ENCODE results near the gene SMLR1.

DNA sequence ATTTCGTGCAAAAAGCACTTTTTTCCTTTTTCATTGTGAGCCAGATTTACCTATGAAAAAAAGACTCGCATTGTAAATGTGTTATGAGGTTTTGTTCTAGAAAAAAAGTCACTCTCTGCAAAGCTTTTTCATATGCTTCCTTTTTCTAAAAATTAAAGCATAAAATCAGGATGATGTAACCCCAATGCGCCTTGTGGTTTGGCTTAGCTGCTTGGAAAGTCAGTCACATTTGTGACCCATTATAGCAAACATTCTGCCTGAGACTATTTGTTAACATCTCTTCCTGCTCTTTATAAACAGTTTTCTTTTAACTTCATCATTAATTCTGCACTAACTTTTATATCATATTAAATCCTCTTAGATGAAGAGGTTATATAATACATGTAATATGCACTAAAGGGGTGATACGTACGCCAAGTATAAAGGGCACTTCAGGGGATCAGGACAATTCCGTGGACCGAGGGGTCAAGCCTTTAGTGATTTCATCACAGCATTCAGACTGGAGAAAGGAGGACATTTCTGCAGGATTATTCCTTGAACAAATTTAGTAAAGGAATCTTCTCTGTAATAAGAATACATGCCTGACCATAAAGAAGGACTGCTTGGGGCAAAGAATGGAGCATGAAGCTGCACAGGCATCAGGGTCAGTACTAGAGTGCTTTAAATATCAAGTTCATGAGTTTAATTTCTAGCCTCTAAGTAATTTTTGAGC is 48.1 kb upstream of the SMLR1 start:
- TF ChIP-seq, protein P1, sequence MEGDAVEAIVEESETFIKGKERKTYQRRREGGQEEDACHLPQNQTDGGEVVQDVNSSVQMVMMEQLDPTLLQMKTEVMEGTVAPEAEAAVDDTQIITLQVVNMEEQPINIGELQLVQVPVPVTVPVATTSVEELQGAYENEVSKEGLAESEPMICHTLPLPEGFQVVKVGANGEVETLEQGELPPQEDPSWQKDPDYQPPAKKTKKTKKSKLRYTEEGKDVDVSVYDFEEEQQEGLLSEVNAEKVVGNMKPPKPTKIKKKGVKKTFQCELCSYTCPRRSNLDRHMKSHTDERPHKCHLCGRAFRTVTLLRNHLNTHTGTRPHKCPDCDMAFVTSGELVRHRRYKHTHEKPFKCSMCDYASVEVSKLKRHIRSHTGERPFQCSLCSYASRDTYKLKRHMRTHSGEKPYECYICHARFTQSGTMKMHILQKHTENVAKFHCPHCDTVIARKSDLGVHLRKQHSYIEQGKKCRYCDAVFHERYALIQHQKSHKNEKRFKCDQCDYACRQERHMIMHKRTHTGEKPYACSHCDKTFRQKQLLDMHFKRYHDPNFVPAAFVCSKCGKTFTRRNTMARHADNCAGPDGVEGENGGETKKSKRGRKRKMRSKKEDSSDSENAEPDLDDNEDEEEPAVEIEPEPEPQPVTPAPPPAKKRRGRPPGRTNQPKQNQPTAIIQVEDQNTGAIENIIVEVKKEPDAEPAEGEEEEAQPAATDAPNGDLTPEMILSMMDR (conservative IDR thresholded peaks at IDR 0.05; ENCODE audit: low read depth, low read length), result no peak
- TF ChIP-seq EZH2 (IDR thresholded peaks at IDR 0.05; ENCODE audit: borderline replicate concordance, low read depth, low read length, poor library complexity, severe bottlenecking), result no peak
